IPS-18a (cell line): ENCODE results near the gene KMT2B.

Source experiments
- H3K27ac ChIP-seq: one replicate; pipeline ENCODE4 v1.5.1; 2013; ENCODE audit warnings: low read length
- H3K27me3 ChIP-seq: one replicate; pipeline ENCODE4 v1.6.1; 2013; ENCODE audit warnings: mild to moderate bottlenecking, low read length; ENCODE audit not compliant: control insufficient read depth, insufficient read depth
- H3K36me3 ChIP-seq: one replicate; pipeline ENCODE4 v1.6.1; 2013; ENCODE audit warnings: low read depth, low read length; ENCODE audit not compliant: control insufficient read depth
- H3K4me1 ChIP-seq: one replicate; pipeline ENCODE4 v1.6.1; 2013; ENCODE audit warnings: low read depth, low read length; ENCODE audit not compliant: control insufficient read depth
- H3K4me3 ChIP-seq: one replicate; pipeline ENCODE4 v1.5.1; 2013; ENCODE audit warnings: low read length
- H3K9ac ChIP-seq: one replicate; pipeline ENCODE4 v1.6.1; 2013; ENCODE audit warnings: mild to moderate bottlenecking, low read length, moderate library complexity
- H3K9me3 ChIP-seq: one replicate; pipeline ENCODE4 v1.6.1; 2013; ENCODE audit warnings: low read depth, low read length; ENCODE audit not compliant: control insufficient read depth

KMT2B gene

DNA sequence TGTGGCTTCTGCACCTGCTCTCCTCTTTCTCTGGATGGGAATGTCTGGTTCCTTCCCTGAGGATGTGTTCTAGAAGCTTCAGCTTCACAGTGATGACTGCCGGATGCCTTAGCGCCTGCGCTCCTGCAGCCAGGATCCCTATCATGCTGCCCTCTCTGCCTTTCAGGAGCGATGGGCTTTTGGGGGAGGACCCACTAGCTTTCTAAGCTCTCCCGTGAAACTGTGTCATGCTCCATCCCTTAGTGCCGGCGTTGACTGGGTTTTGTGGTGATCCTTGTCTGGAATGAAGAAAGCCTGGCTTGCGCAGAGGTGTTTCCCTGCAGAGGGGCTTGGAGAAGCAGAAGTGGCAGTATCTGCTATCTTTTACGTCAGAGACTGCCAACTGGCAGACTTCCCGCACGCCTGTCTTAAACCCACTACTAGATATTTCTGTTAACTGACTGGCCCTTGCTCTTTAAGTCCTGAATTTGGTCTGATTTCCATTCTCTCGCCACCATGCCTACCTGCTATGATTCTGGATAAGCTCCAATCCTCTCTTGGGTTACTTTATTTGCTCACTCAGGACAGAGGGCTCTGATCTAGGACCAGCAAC is 3.8 kb upstream of the KMT2B start:
- no peak overlapping the region for H3K27ac ChIP-seq
- H3K4me1 ChIP-seq, result peaks cover 16% of the 10 kb centered on the region
- no peak overlapping the region for H3K4me3 ChIP-seq
- H3K9ac ChIP-seq, result no peak overlapping the region
- H3K36me3 ChIP-seq, result no peaks in the 10 kb centered on the region
- no peaks in the 10 kb centered on the region for H3K9me3 ChIP-seq
- H3K27me3 ChIP-seq, result peaks cover 4% of the 10 kb centered on the region

- no peak overlapping the region for H3K9ac ChIP-seq
- no peaks in the 10 kb centered on the region for H3K36me3 ChIP-seq
- no peak overlapping the region for H3K27ac ChIP-seq
- peaks cover 16% of the 10 kb centered on the region for H3K4me1 ChIP-seq
- H3K27me3 ChIP-seq, result peaks cover 4% of the 10 kb centered on the region
- no peak overlapping the region for H3K4me3 ChIP-seq
- no peaks in the 10 kb centered on the region for H3K9me3 ChIP-seq
Measured at GRCh38 chr19:35714601-35715354, 3.0 kb upstream of the KMT2B start.

DNA sequence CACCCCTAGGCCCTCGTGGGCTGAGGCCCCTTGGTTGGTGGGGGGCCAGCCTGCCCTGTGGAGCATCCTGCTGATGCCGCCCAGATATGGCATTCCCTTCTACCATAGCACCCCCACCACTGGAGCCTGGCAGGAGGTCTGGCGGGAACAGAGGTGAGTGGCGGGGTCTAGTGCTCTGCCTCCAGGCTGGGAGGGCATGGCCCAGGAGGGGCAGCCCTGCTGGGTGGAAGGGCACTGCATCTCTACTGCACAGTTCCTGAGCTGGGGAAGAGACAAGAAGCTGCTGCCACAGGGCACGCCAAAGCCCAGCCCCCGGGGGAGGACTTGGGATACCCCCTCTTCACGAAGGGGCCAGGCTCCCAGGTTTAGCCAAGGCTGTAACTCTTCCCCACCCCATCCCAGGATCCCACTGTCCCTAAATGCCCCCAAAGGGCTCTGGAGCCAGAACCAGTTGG is 2.4 kb upstream of the KMT2B start:
- H3K9me3 ChIP-seq, result no peaks in the 10 kb centered on the region
- no peaks in the 10 kb centered on the region for H3K36me3 ChIP-seq
- H3K4me1 ChIP-seq, result peaks cover 16% of the 10 kb centered on the region
- peaks cover 4% of the 10 kb centered on the region for H3K27me3 ChIP-seq
- H3K27ac ChIP-seq, result no peak overlapping the region
- peak overlapping the region; percentile 66 for H3K4me3 ChIP-seq
- peak overlapping the region; percentile 88 for H3K9ac ChIP-seq

- H3K4me3 ChIP-seq, result peak overlapping the region; percentile 66
- H3K4me1 ChIP-seq, result peaks cover 16% of the 10 kb centered on the region
- H3K9ac ChIP-seq, result peak overlapping the region; percentile 88
- peaks cover under 1% of the 10 kb centered on the region for H3K36me3 ChIP-seq
- no peaks in the 10 kb centered on the region for H3K9me3 ChIP-seq
- H3K27me3 ChIP-seq, result peaks cover 4% of the 10 kb centered on the region
- peak overlapping the region; percentile 70 for H3K27ac ChIP-seq
Measured at GRCh38 chr19:35715981-35716800, 1.6 kb upstream of the KMT2B start.

- peak overlapping the region; percentile 66 for H3K4me3 ChIP-seq
- peak overlapping the region; percentile 88 for H3K9ac ChIP-seq
- peaks cover 16% of the 10 kb centered on the region for H3K4me1 ChIP-seq
- H3K36me3 ChIP-seq, result peaks cover 6% of the 10 kb centered on the region
- H3K9me3 ChIP-seq, result no peaks in the 10 kb centered on the region
- H3K27me3 ChIP-seq, result peaks cover 4% of the 10 kb centered on the region
- H3K27ac ChIP-seq, result peak overlapping the region; percentile 72
Measured at GRCh38 chr19:35716801-35717664, 770 bp upstream of the KMT2B start.

- H3K4me1 ChIP-seq, result peaks cover 16% of the 10 kb centered on the region
- peak overlapping the region; percentile 84 for H3K4me3 ChIP-seq
- no peak overlapping the region for H3K27ac ChIP-seq
- H3K9ac ChIP-seq, result peak overlapping the region; percentile 65
- H3K9me3 ChIP-seq, result no peaks in the 10 kb centered on the region
- H3K36me3 ChIP-seq, result peaks cover 19% of the 10 kb centered on the region
- H3K27me3 ChIP-seq, result peaks cover 4% of the 10 kb centered on the region
Measured at GRCh38 chr19:35718345-35719041, 690 bp downstream of the KMT2B start.

- Histone ChIP-seq H3K9ac (peak overlapping the region; percentile 65), H3K4me3 (no peak overlapping the region)
Measured at GRCh38 chr19:35719402-35720162, 1.8 kb downstream of the KMT2B start.

DNA sequence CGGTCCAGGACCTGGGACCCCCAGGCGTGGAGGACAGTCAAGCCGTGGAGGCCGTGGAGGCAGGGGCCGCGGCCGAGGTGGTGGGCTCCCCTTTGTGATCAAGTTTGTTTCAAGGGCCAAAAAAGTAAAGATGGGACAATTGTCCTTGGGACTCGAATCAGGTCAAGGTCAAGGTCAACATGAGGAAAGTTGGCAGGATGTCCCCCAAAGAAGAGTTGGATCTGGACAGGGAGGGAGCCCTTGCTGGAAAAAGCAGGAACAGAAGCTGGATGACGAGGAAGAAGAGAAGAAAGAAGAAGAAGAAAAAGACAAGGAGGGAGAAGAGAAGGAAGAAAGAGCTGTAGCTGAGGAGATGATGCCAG is 2.3 kb downstream of the KMT2B start:
- H3K9ac ChIP-seq, result no peak overlapping the region
- no peak overlapping the region for H3K4me3 ChIP-seq
- peaks cover 35% of the 10 kb centered on the region for H3K36me3 ChIP-seq
- H3K27me3 ChIP-seq, result peaks cover 4% of the 10 kb centered on the region
- peaks cover 7% of the 10 kb centered on the region for H3K4me1 ChIP-seq
- no peak overlapping the region for H3K27ac ChIP-seq
- no peaks in the 10 kb centered on the region for H3K9me3 ChIP-seq

More at GRCh38 chr19:35719402-35720162, 1.8 kb downstream of the KMT2B start:
- Histone ChIP-seq H3K27me3 (peaks cover 4% of the 10 kb centered on the region), H3K4me1 (peaks cover 11% of the 10 kb centered on the region), H3K9me3 (no peaks in the 10 kb centered on the region), H3K27ac (no peak overlapping the region), H3K36me3 (peaks cover 30% of the 10 kb centered on the region)

GRCh38 chr19:35720648-35721047 is 2.8 kb downstream of the KMT2B start:
- no peak overlapping the region for H3K9ac ChIP-seq
- no peaks in the 10 kb centered on the region for H3K9me3 ChIP-seq
- peaks cover 2% of the 10 kb centered on the region for H3K27me3 ChIP-seq
- H3K36me3 ChIP-seq, result peaks cover 40% of the 10 kb centered on the region
- H3K4me1 ChIP-seq, result peaks cover 2% of the 10 kb centered on the region
- no peak overlapping the region for H3K27ac ChIP-seq
- no peak overlapping the region for H3K4me3 ChIP-seq

DNA sequence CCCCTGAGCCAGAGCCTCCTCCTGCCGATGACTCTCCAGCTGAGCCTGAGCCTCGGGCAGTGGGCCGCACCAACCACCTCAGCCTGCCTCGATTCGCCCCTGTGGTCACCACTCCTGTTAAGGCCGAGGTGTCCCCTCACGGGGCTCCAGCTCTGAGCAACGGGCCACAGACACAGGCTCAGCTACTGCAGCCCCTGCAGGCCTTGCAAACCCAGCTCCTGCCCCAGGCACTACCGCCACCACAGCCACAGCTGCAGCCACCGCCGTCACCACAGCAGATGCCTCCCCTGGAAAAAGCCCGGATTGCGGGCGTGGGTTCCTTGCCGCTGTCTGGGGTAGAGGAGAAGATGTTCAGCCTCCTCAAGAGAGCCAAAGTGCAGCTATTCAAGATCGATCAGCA is 3.6 kb downstream of the KMT2B start:
- Histone ChIP-seq H3K4me3 (no peak overlapping the region), H3K27me3 (no peaks in the 10 kb centered on the region), H3K27ac (no peak overlapping the region), H3K4me1 (no peaks in the 10 kb centered on the region), H3K9ac (no peak overlapping the region), H3K9me3 (no peaks in the 10 kb centered on the region), H3K36me3 (peaks cover 48% of the 10 kb centered on the region)
